HepG2 (cell line): Measurements from ENCODE around the gene EMC10. TPM values are rescaled to one million over a fixed set of nuclear protein-coding genes. Genes with fewer than 3 reads are reported as not detected.

Experiments used
- GATA4 ChIP-seq: sonication (generic); IDR thresholded peaks from 2 replicates; pipeline ENCODE4 v1.6.1; 2016; ENCODE audit warnings: antibody characterized with exemption, low read depth, borderline replicate concordance
- RORA ChIP-seq: sonication (generic); formaldehyde crosslinking; IDR thresholded peaks from 2 replicates; pipeline ENCODE4 v1.5.0; 2020; ENCODE audit warnings: mild to moderate bottlenecking, missing genetic modification reagents, moderate library complexity
- SALL1 ChIP-seq: sonication (generic); formaldehyde crosslinking; IDR thresholded peaks from 2 replicates; pipeline ENCODE4 v1.8.0; 2022; ENCODE audit warnings: mild to moderate bottlenecking, missing genetic modification reagents
- TCF7L2 ChIP-seq: IDR thresholded peaks from 2 replicates; pipeline ENCODE4 v1.6.1; 2011; ENCODE audit warnings: mild to moderate bottlenecking, low read depth, low read length, moderate library complexity
- TMF1 ChIP-seq: sonication (generic); formaldehyde crosslinking; IDR thresholded peaks from 2 replicates; pipeline ENCODE4 v1.8.1; 2022; ENCODE audit warnings: low read depth, missing genetic modification reagents
- U2AF1 ChIP-seq: fragments of 200-400 bp; formaldehyde crosslinking; optimal IDR thresholded peaks from 2 replicates; pipeline ENCODE3; 2017; ENCODE audit warnings: mild to moderate bottlenecking, low read depth, low read length
- YEATS4 ChIP-seq: sonication (generic); formaldehyde crosslinking; IDR thresholded peaks from 2 replicates; pipeline ENCODE4 v1.4.0; 2020; ENCODE audit warnings: missing genetic modification reagents, borderline replicate concordance
- ZFX ChIP-seq: sonication (generic); formaldehyde crosslinking; IDR thresholded peaks from 2 replicates; pipeline ENCODE4 v1.4.0; 2020; ENCODE audit warnings: mild to moderate bottlenecking, low read depth, missing genetic modification reagents, moderate library complexity
- ZFY ChIP-seq: sonication (generic); formaldehyde crosslinking; IDR thresholded peaks from 2 replicates; pipeline ENCODE4 v1.4.0; 2020; ENCODE audit warnings: missing genetic modification reagents
- ZMYM3 ChIP-seq: sonication (generic); formaldehyde crosslinking; IDR thresholded peaks from 2 replicates; pipeline ENCODE4 v1.5.1; 2020; ENCODE audit warnings: mild to moderate bottlenecking, missing genetic modification reagents
- ZMYM4 ChIP-seq: sonication (generic); formaldehyde crosslinking; IDR thresholded peaks from 2 replicates; pipeline ENCODE4 v1.8.1; 2023; ENCODE audit warnings: mild to moderate bottlenecking, missing genetic modification reagents
- ZNF672 ChIP-seq: sonication (generic); formaldehyde crosslinking; IDR thresholded peaks from 2 replicates; pipeline ENCODE4 v1.8.1; 2022; ENCODE audit warnings: missing genetic modification reagents
- ZNF777 ChIP-seq: sonication (generic); formaldehyde crosslinking; IDR thresholded peaks from 2 replicates; pipeline ENCODE4 v1.4.0; 2020; ENCODE audit warnings: missing genetic modification reagents
- polyA plus RNA-seq, 8 experiments: library from polyadenylated mRNA; depleted of rRNA in 3 of 8; stranded (reverse) in 7 of 8; unstranded in 1 of 8; fragments of >200 nt; fragmentation: Illumina TruSeq in 4 of 8; extraction: Trizol in 4 of 8; gene quantifications; 2 replicates each; pipeline versions ENCODE4 v1.2.1 to v1.2.3, GENCODE V29; 2011 to 2016; ENCODE audit warnings: low read depth in 4 of 8, missing spikeins in 1 of 8, mixed read lengths in 1 of 8; ENCODE audit not compliant: insufficient read depth in 1 of 8
- total RNA-seq, 5 experiments: library from RNA; depleted of rRNA; stranded (reverse); fragments of >200 nt; fragmentation: Illumina TruSeq; extraction: Trizol; gene quantifications; 2 replicates each; pipeline ENCODE4 v1.2.3, GENCODE V29; 2016; ENCODE audit warnings: low read depth in 1 of 5
- TF ChIP-seq, protein P1 (sequence below), 2 experiments: IDR thresholded peaks; 2 replicates each; pipeline ENCODE4 v1.6.1; 2011 to 2012; ENCODE audit warnings: low read length in 2 of 2, borderline replicate concordance in 1 of 2, low read depth in 1 of 2, mild to moderate bottlenecking in 1 of 2, moderate library complexity in 1 of 2
- TF ChIP-seq, protein P2 (sequence below): sonication (generic); formaldehyde crosslinking; IDR thresholded peaks from 2 replicates; pipeline ENCODE4 v1.8.0; 2022; ENCODE audit warnings: missing genetic modification reagents, low read depth, mild to moderate bottlenecking, borderline replicate concordance
- TF ChIP-seq, protein P3 (sequence below): IDR thresholded peaks from 2 replicates; pipeline ENCODE4 v1.6.1; 2016; ENCODE audit warnings: low read depth, borderline replicate concordance
- TF ChIP-seq, protein P4 (sequence below): sonication (generic); formaldehyde crosslinking; IDR thresholded peaks from 2 replicates; pipeline ENCODE4 v1.5.0; 2020; ENCODE audit warnings: mild to moderate bottlenecking, missing genetic modification reagents
- TF ChIP-seq, protein P5 (sequence below): sonication (generic); formaldehyde crosslinking; IDR thresholded peaks from 2 replicates; pipeline ENCODE4 v1.4.0; 2020; ENCODE audit warnings: missing genetic modification reagents
- TF ChIP-seq, protein P6 (sequence below): sonication (generic); formaldehyde crosslinking; IDR thresholded peaks from 2 replicates; pipeline ENCODE4 v1.4.0; 2020; ENCODE audit warnings: missing genetic modification reagents
- TF ChIP-seq, protein P7 (sequence below): sonication (generic); formaldehyde crosslinking; IDR thresholded peaks from 2 replicates; pipeline ENCODE4 v1.5.1; 2020; ENCODE audit warnings: missing genetic modification reagents, mild to moderate bottlenecking, borderline replicate concordance

The EMC10 gene
- total and polyA plus RNA-seq, 2 of the 13 experiments (the other 11 are each of a cell fraction or from before 2014, with no cell fraction given), result not detected

DNA sequence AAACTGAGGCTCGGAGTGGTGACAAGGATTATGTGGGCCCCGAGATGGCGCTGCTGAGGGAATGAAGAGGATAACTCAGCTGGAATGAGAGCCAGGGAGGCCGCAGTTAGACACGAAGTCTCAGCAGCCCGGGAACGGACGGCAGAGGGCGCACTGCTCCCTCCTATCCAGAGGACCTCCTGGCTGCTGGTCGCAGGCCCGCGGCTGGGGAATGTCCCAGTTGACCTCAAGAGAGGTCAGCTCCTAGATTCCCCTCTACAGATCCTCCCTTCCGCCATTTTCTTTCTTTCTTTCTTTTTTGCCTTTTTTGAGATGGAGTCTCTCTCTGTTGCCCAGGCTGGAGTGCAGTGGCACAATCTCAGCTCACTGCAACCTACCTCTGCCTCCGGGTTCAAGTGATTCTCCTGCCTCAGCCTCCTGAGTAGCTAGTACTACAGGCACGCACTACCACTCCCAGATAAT, 61.5 kb downstream of the EMC10 start (continued):
- TF ChIP-seq, protein P1, sequence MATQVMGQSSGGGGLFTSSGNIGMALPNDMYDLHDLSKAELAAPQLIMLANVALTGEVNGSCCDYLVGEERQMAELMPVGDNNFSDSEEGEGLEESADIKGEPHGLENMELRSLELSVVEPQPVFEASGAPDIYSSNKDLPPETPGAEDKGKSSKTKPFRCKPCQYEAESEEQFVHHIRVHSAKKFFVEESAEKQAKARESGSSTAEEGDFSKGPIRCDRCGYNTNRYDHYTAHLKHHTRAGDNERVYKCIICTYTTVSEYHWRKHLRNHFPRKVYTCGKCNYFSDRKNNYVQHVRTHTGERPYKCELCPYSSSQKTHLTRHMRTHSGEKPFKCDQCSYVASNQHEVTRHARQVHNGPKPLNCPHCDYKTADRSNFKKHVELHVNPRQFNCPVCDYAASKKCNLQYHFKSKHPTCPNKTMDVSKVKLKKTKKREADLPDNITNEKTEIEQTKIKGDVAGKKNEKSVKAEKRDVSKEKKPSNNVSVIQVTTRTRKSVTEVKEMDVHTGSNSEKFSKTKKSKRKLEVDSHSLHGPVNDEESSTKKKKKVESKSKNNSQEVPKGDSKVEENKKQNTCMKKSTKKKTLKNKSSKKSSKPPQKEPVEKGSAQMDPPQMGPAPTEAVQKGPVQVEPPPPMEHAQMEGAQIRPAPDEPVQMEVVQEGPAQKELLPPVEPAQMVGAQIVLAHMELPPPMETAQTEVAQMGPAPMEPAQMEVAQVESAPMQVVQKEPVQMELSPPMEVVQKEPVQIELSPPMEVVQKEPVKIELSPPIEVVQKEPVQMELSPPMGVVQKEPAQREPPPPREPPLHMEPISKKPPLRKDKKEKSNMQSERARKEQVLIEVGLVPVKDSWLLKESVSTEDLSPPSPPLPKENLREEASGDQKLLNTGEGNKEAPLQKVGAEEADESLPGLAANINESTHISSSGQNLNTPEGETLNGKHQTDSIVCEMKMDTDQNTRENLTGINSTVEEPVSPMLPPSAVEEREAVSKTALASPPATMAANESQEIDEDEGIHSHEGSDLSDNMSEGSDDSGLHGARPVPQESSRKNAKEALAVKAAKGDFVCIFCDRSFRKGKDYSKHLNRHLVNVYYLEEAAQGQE (IDR thresholded peaks at IDR 0.05; ENCODE audit: borderline replicate concordance in 1 of 2, low read depth in 1 of 2, low read length in 2 of 2), result no peak
- TF ChIP-seq, protein P2, sequence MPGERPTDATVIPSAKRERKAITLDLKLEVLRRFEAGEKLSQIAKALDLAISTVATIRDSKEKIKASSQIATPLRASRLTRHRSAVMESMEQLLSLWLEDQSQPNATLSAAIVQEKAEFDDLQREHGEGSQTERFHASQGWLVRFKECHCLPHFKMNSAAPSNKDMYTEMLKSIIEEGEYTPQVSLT (CRISPR knock-in tag), result no peak
- TF ChIP-seq RORA (CRISPR knock-in tag), result no peak
- 0 out of 2 replicates have a peak, but pooled peaks have one; percentile 26 for TF ChIP-seq ZMYM4 (CRISPR knock-in tag)
- TF ChIP-seq, protein P3, sequence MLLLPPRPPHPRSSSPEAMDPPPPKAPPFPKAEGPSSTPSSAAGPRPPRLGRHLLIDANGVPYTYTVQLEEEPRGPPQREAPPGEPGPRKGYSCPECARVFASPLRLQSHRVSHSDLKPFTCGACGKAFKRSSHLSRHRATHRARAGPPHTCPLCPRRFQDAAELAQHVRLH (CRISPR knock-in tag), result no peak
- TF ChIP-seq ZFY, result 0 out of 2 replicates have a peak, but pooled peaks have one; percentile 32
- no peak for TF ChIP-seq ZNF777 (CRISPR knock-in tag)
- TF ChIP-seq ZNF672, result peak; percentile 100
- no peak for TF ChIP-seq TCF7L2
- TF ChIP-seq TMF1 (CRISPR knock-in tag), result no peak
- TF ChIP-seq, protein P4, sequence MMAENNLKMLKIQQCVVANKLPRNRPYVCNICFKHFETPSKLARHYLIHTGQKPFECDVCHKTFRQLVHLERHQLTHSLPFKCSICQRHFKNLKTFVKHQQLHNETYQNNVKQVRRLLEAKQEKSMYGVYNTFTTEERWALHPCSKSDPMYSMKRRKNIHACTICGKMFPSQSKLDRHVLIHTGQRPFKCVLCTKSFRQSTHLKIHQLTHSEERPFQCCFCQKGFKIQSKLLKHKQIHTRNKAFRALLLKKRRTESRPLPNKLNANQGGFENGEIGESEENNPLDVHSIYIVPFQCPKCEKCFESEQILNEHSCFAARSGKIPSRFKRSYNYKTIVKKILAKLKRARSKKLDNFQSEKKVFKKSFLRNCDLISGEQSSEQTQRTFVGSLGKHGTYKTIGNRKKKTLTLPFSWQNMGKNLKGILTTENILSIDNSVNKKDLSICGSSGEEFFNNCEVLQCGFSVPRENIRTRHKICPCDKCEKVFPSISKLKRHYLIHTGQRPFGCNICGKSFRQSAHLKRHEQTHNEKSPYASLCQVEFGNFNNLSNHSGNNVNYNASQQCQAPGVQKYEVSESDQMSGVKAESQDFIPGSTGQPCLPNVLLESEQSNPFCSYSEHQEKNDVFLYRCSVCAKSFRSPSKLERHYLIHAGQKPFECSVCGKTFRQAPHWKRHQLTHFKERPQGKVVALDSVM, result peak; percentile 39; the same call in 1 of the 2 replicates
- TF ChIP-seq, protein P5, sequence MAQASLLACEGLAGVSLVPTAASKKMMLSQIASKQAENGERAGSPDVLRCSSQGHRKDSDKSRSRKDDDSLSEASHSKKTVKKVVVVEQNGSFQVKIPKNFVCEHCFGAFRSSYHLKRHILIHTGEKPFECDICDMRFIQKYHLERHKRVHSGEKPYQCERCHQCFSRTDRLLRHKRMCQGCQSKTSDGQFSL (CRISPR knock-in tag), result no peak
- peak; percentile 48; the same call in 1 of the 2 replicates for TF ChIP-seq ZFX (CRISPR knock-in tag)
- TF ChIP-seq, protein P6, sequence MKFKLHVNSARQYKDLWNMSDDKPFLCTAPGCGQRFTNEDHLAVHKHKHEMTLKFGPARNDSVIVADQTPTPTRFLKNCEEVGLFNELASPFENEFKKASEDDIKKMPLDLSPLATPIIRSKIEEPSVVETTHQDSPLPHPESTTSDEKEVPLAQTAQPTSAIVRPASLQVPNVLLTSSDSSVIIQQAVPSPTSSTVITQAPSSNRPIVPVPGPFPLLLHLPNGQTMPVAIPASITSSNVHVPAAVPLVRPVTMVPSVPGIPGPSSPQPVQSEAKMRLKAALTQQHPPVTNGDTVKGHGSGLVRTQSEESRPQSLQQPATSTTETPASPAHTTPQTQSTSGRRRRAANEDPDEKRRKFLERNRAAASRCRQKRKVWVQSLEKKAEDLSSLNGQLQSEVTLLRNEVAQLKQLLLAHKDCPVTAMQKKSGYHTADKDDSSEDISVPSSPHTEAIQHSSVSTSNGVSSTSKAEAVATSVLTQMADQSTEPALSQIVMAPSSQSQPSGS (CRISPR knock-in tag), result peak; percentile 20; the same call in 1 of the 2 replicates
- TF ChIP-seq, protein P7, sequence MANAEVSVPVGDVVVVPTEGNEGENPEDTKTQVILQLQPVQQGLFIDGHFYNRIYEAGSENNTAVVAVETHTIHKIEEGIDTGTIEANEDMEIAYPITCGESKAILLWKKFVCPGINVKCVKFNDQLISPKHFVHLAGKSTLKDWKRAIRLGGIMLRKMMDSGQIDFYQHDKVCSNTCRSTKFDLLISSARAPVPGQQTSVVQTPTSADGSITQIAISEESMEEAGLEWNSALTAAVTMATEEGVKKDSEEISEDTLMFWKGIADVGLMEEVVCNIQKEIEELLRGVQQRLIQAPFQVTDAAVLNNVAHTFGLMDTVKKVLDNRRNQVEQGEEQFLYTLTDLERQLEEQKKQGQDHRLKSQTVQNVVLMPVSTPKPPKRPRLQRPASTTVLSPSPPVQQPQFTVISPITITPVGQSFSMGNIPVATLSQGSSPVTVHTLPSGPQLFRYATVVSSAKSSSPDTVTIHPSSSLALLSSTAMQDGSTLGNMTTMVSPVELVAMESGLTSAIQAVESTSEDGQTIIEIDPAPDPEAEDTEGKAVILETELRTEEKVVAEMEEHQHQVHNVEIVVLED (CRISPR knock-in tag), result no peak
- peak; percentile 16; the same call in 1 of the 2 replicates for TF ChIP-seq SALL1 (CRISPR knock-in tag)
- no peak for TF ChIP-seq YEATS4
- no peak for TF ChIP-seq U2AF1
- no peak for TF ChIP-seq ZMYM3
- no peak for TF ChIP-seq GATA4
